Mammary epithelial cell (primary cell): Measurements from ENCODE around the gene HMX3.

Experiments used
- EZH2 ChIP-seq: IDR thresholded peaks from 2 replicates; pipeline ENCODE4 v1.6.1; 2012; ENCODE audit warnings: low read length, inconsistent platforms, borderline replicate concordance
- TF ChIP-seq, protein P1 (sequence below), 2 donors: IDR thresholded peaks in 1 of 2; conservative IDR thresholded peaks in 1 of 2; 2 replicates each; pipeline ENCODE4 v1.5.1; 2011 to 2012; ENCODE audit warnings: inconsistent platforms in 2 of 2, low read length in 2 of 2, mild to moderate bottlenecking in 2 of 2, control low read depth in 1 of 2, low read depth in 1 of 2; ENCODE audit not compliant: insufficient read depth in 1 of 2; ENCODE audit errors: extremely low read depth in 1 of 2

DNA sequence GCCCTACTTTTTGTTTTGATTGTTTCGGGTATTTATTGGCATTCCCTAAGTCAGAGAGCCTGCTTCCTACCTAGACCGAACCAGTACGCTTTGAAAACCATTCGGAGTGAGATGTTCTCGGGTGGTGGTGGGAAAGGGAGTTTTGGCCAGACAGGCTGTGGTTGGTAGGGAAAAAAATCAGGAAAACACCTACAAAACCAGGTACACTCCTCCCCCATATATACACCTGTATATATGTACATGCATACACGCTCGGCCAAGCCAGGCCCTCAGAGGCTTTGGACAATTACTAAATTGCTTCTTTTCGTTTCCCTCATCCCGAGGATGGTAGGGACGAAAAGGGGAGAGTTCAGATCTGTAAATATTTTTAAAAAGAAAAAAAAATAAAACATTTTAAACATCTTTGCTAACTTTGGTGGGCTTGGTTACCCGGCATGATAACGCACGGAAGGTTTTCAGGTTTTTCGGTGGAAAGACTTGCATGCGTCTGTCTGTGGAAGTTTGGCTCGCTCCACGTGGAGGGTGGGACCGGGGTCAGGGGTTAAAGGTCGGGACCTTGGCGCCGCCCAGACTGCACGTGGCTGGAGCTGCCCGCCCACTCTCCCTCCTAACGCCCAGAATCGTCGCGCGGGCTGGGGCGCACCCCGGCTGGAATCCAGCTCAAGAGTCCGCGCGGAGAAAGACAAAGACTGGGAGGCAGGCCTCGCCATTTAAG, 14.7 kb downstream of the HMX3 start:
- TF ChIP-seq, protein P1, sequence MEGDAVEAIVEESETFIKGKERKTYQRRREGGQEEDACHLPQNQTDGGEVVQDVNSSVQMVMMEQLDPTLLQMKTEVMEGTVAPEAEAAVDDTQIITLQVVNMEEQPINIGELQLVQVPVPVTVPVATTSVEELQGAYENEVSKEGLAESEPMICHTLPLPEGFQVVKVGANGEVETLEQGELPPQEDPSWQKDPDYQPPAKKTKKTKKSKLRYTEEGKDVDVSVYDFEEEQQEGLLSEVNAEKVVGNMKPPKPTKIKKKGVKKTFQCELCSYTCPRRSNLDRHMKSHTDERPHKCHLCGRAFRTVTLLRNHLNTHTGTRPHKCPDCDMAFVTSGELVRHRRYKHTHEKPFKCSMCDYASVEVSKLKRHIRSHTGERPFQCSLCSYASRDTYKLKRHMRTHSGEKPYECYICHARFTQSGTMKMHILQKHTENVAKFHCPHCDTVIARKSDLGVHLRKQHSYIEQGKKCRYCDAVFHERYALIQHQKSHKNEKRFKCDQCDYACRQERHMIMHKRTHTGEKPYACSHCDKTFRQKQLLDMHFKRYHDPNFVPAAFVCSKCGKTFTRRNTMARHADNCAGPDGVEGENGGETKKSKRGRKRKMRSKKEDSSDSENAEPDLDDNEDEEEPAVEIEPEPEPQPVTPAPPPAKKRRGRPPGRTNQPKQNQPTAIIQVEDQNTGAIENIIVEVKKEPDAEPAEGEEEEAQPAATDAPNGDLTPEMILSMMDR (conservative IDR thresholded peaks at IDR 0.05 in 1 of 2, IDR thresholded peaks at IDR 0.05 in 1 of 2; ENCODE audit: extremely low read depth in 1 of 2, insufficient read depth in 1 of 2, low read depth in 1 of 2, low read length in 2 of 2), result no peak
- no peak for TF ChIP-seq EZH2
